K562 (cell line): Measurements from ENCODE around the gene DCLK2. TPM values are rescaled to one million over a fixed set of nuclear protein-coding genes. Genes with fewer than 3 reads are reported as not detected.

Experiments used
- ATAC-seq: fragments of 200-7000 bp; cut with Tn5 transposase; 3 replicates; pipeline ENCODE4 v1.9.1; 2020; ENCODE audit warnings: moderate library complexity
- BruUV-seq: library from RNA; stranded (reverse); fragments of 400-500 nt; replicated peaks from 2 replicates; lab custom pipeline; 2021; lab: Mats Ljungman, UMichigan
- CTCF ChIA-PET: fragments of 300-600 bp; formaldehyde crosslinking; extraction: SDS; loops from one replicate; lab custom pipeline; 2021; ENCODE audit warnings: low intra/inter-chr PET ratio; lab: Yijun Ruan, JAX
- POLR2A ChIA-PET: fragments of 300-600, 350-650 bp; sonication (Branson Sonifier 250); formaldehyde crosslinking; extraction: SDS; loops from one replicate; lab custom pipeline; 2021; ENCODE audit warnings: antibody characterized with exemption, inconsistent platforms; lab: Yijun Ruan, JAX
- DNase-seq, 4 experiments: peaks; one replicate each; pipeline versions ENCODE4 v3.0.0 to v3.0.0-alpha.2; 2011 to 2018; ENCODE audit warnings: low spot score in 3 of 4, mixed read lengths in 3 of 4; ENCODE audit errors: extremely low read depth in 1 of 4
- FAIRE-seq: peaks from 2 replicates; lab custom pipeline; 2011; peaks lifted over from hg19 to GRCh38; lab: Jason Lieb, UNC
- H2AFZ ChIP-seq: 2 replicates; pipeline ENCODE4 v1.6.0; 2011; ENCODE audit warnings: low read depth, low read length, control low read depth, inconsistent platforms
- H3K27ac ChIP-seq: fragments of 200-600 bp; 3 replicates; pipeline ENCODE4 v1.8.0; 2011; ENCODE audit warnings: low read depth, mild to moderate bottlenecking, control low read depth, inconsistent platforms, low read length, moderate library complexity, mixed read lengths; ENCODE audit errors: extremely low read depth
- H3K27me3 ChIP-seq, 2 experiments: fragments of 300-600 bp in 1 of 2; 2 replicates in 1 of 2; 3 replicates in 1 of 2; pipeline versions ENCODE4 v1.6.0 to v1.8.0; 2011; ENCODE audit warnings: inconsistent platforms in 2 of 2, low read length in 2 of 2, mild to moderate bottlenecking in 1 of 2, mixed read lengths in 1 of 2, moderate library complexity in 1 of 2; ENCODE audit not compliant: control insufficient read depth in 2 of 2, insufficient read depth in 2 of 2
- H3K36me3 ChIP-seq: fragments of 300-600 bp; 3 replicates; pipeline ENCODE4 v1.8.0; 2011; ENCODE audit warnings: mild to moderate bottlenecking, low read length, inconsistent platforms; ENCODE audit not compliant: control insufficient read depth, insufficient read depth
- H3K4me1 ChIP-seq, 2 experiments: fragments of 200-600 bp in 1 of 2; replicated peaks in 1 of 2; 2 replicates in 1 of 2; 3 replicates in 1 of 2; pipeline versions ENCODE4 v1.5.1 to v1.8.0; 2011; ENCODE audit warnings: inconsistent platforms in 2 of 2, low read length in 2 of 2, mild to moderate bottlenecking in 1 of 2, mixed read lengths in 1 of 2, moderate library complexity in 1 of 2; ENCODE audit not compliant: control insufficient read depth in 2 of 2, insufficient read depth in 2 of 2
- H3K4me2 ChIP-seq: 2 replicates; pipeline ENCODE4 v1.6.1; 2011; ENCODE audit warnings: low read length, control low read depth, inconsistent platforms, mixed read lengths; ENCODE audit not compliant: insufficient read depth
- H3K4me3 ChIP-seq: fragments of 200-600 bp; sonication (generic), shearing (Covaris generic); 2 replicates; pipeline ENCODE4 v1.5.1; 2016; ENCODE audit warnings: control low read depth, inconsistent platforms
- H3K79me2 ChIP-seq: fragments of 200-600 bp; 3 replicates; pipeline ENCODE4 v1.8.0; 2011; ENCODE audit warnings: low read length, inconsistent platforms; ENCODE audit not compliant: control insufficient read depth, insufficient read depth
- H3K9ac ChIP-seq, 2 experiments: 2 replicates each; pipeline versions ENCODE4 v1.6.0 to v1.6.1; 2011; ENCODE audit warnings: low read depth in 2 of 2, low read length in 2 of 2, control low read depth in 1 of 2, inconsistent platforms in 1 of 2, mild to moderate bottlenecking in 1 of 2, mixed read lengths in 1 of 2; ENCODE audit not compliant: insufficient read depth in 1 of 2
- H3K9me1 ChIP-seq: one replicate; pipeline ENCODE4 v1.6.0; 2011; ENCODE audit warnings: inconsistent platforms, mild to moderate bottlenecking, low read length, moderate library complexity; ENCODE audit not compliant: control insufficient read depth, insufficient read depth
- H3K9me3 ChIP-seq: replicated peaks from 2 replicates; pipeline ENCODE4 v1.5.1; 2011; ENCODE audit warnings: low read depth, low read length, inconsistent platforms; ENCODE audit not compliant: control insufficient read depth, insufficient read depth
- H4K20me1 ChIP-seq: replicated peaks from 2 replicates; pipeline ENCODE4 v1.6.1; 2011; ENCODE audit warnings: low read length, inconsistent platforms, mixed read lengths; ENCODE audit not compliant: control insufficient read depth, insufficient read depth
- HNRNPH1 ChIP-seq: fragments of 200-400 bp; formaldehyde crosslinking; optimal IDR thresholded peaks from 2 replicates; pipeline ENCODE3; 2017; ENCODE audit warnings: low read depth, mild to moderate bottlenecking, low read length, moderate library complexity
- MED1 ChIP-seq: sonication (generic); formaldehyde crosslinking; IDR thresholded peaks from 2 replicates; pipeline ENCODE4 v1.8.1; 2023; ENCODE audit warnings: missing genetic modification reagents, borderline replicate concordance
- NEUROD1 ChIP-seq: fragments of 150-350 bp; IDR thresholded peaks from 2 replicates; pipeline ENCODE4 v1.6.1; 2014; ENCODE audit warnings: borderline replicate concordance, low read length, low read depth; ENCODE audit not compliant: partially characterized antibody
- POLR2A ChIP-seq: fragments of 450-650 bp; conservative IDR thresholded peaks from 2 replicates; pipeline ENCODE4 v1.6.1; 2016
- RBBP5 ChIP-seq: fragments of 200-600 bp; sonication (generic); IDR thresholded peaks from 2 replicates; pipeline ENCODE4 v1.6.1; 2012; ENCODE audit warnings: borderline replicate concordance, mild to moderate bottlenecking, low read length, control low read depth, inconsistent platforms; ENCODE audit not compliant: insufficient read depth, poor library complexity, severe bottlenecking
- SREBF1 ChIP-seq: fragments of 150-350 bp; IDR thresholded peaks from 2 replicates; pipeline ENCODE4 v1.6.1; 2014; ENCODE audit warnings: antibody characterized with exemption, low read depth, low read length, borderline replicate concordance
- TFE3 ChIP-seq: fragments of 450-650 bp; formaldehyde crosslinking; IDR thresholded peaks from 2 replicates; pipeline ENCODE4 v1.4.0; 2020; ENCODE audit warnings: mild to moderate bottlenecking, mixed read lengths
- WGBS: fragments of 100-300 bp; shearing (Covaris generic); methylation state at CpG from one replicate; pipeline ENCODE4 v1.1.6; 2016; ENCODE audit warnings: low coverage, mixed read lengths; ENCODE audit not compliant: insufficient coverage; ENCODE audit errors: missing lambda C conversion rate; 5-methylcytosine and 5-hydroxymethylcytosine counted together
- in situ Hi-C: fragments of 300-500 bp; cut with MboI; formaldehyde crosslinking; loops from 4 replicates; pipeline ENCODE4 v1.15.0; 2018; ENCODE audit warnings: inconsistent platforms, mixed read lengths
- intact Hi-C: fragments of 100-400 bp; cut with micrococcal nuclease; formaldehyde crosslinking; loops from 2 replicates; pipeline ENCODE4 v1.14.2; 2022
- polyA plus RNA-seq, 8 experiments: library from polyadenylated mRNA; depleted of rRNA in 4 of 8; stranded (reverse) in 5 of 8; unstranded in 3 of 8; fragments of >200 nt; fragmentation: Nextera tagmentation in 2 of 8; fragmentation: Illumina TruSeq in 1 of 8; extraction: Ambion mirVana in 2 of 8; extraction: Trizol in 1 of 8; gene quantifications; 2 replicates each; pipeline versions ENCODE4 v1.2.1 to v1.2.3, GENCODE V29; 2011 to 2014; ENCODE audit warnings: inconsistent platforms in 1 of 8, missing spikeins in 1 of 8
- total RNA-seq, 7 experiments: library from RNA; depleted of rRNA in 6 of 7; stranded (reverse); fragments of >200 nt in 6 of 7; fragmentation: Illumina TruSeq in 2 of 7; extraction: Trizol in 2 of 7; gene quantifications; 2 replicates each; pipeline versions ENCODE4 v1.2.1 to v1.2.3, GENCODE V29; 2011 to 2021; ENCODE audit warnings: low replicate concordance in 1 of 7

The DCLK2 gene
- total and polyA plus RNA-seq, 9 of the 15 experiments (the other 6 are each of a cell fraction or from before 2014, with no cell fraction given) = not detected

- no peaks in the 10 kb centered on the region for H3K9me3 ChIP-seq
- no peaks in the 10 kb centered on the region for H4K20me1 ChIP-seq
- 0% methylated on average over 1 of the region's 1 CpG for WGBS
- no peak for ATAC-seq
- no peak for FAIRE-seq
- H3K36me3 ChIP-seq = no peaks in the 10 kb centered on the region
- TF ChIP-seq SREBF1 (no peak), TFE3 (CRISPR knock-in tag) (no peak), POLR2A (no peak), RBBP5 (no peak), MED1 (CRISPR knock-in tag) (no peak), NEUROD1 (no peak), HNRNPH1 (no peak)
- in situ Hi-C loops = no loop called here
- ChIA-PET CTCF (no interaction called here), POLR2A (no interaction called here)
- no peak for DNase-seq
- H3K4me1 ChIP-seq = no peaks in the 10 kb centered on the region
- H3K4me2 ChIP-seq = no peak overlapping the region
- H3K9me1 ChIP-seq = no peaks in the 10 kb centered on the region
- no peak overlapping the region for H3K27ac ChIP-seq
- H3K9ac ChIP-seq = no peak overlapping the region
- H3K79me2 ChIP-seq = no peaks in the 10 kb centered on the region
- BruUV-seq = no TSS peak
- no peaks in the 10 kb centered on the region for H3K27me3 ChIP-seq
- no peak overlapping the region for H2AFZ ChIP-seq
- intact Hi-C loops = no loop called here
- no peak overlapping the region for H3K4me3 ChIP-seq
Measured at GRCh38 chr4:150150629-150151062, 72.4 kb downstream of the DCLK2 start.
